GM12878 (cell line): ENCODE measurements around the gene KCNMB4. TPM values are rescaled to one million over a fixed set of nuclear protein-coding genes. Genes with fewer than 3 reads are reported as not detected.

Experiments
- ATAC-seq: fragments of 200-7000 bp; cut with Tn5 transposase; 3 replicates; pipeline ENCODE4 v1.9.1; 2020; ENCODE audit warnings: mild to moderate bottlenecking, moderate library complexity
- BruUV-seq: library from RNA; stranded (reverse); fragments of 400-500 nt; replicated peaks from 2 replicates; lab custom pipeline; 2021; lab: Mats Ljungman, UMichigan
- CTCF ChIA-PET: fragments of 300-600 bp; sonication (Branson Sonifier 250); formaldehyde crosslinking; extraction: SDS; loops from one replicate; lab custom pipeline; 2021; ENCODE audit warnings: inconsistent platforms; lab: Yijun Ruan, JAX
- POLR2A ChIA-PET: fragments of 350-600 bp; formaldehyde crosslinking; extraction: SDS; loops from one replicate; lab custom pipeline; 2021; ENCODE audit warnings: inconsistent platforms; lab: Charles Lee
- RAD21 ChIA-PET: fragments of 300-600 bp; sonication (Branson Sonifier 250); formaldehyde crosslinking; loops from one replicate; lab custom pipeline; 2023; ENCODE audit warnings: antibody characterized with exemption; ENCODE audit not compliant: unreplicated experiment; lab: Charles Lee
- SMC1A ChIA-PET: fragments of 300-600 bp; sonication (Branson Sonifier 250); formaldehyde crosslinking; loops from one replicate; lab custom pipeline; 2023; ENCODE audit not compliant: unreplicated experiment, uncharacterized antibody; lab: Charles Lee
- DNase-seq: peaks from one replicate; pipeline ENCODE4 v3.0.0-alpha.2; 2011; ENCODE audit warnings: low read depth, low spot score
- FAIRE-seq: peaks from 3 replicates; lab custom pipeline; 2011; peaks lifted over from hg19 to GRCh38; lab: Jason Lieb, UNC
- H2AFZ ChIP-seq: 2 replicates; pipeline ENCODE4 v1.6.0; 2011; ENCODE audit warnings: low read depth, low read length, control low read depth; ENCODE audit not compliant: control insufficient read depth
- H3K27ac ChIP-seq: 2 replicates; pipeline ENCODE4 v1.5.1; 2011; ENCODE audit warnings: control low read depth; ENCODE audit not compliant: control insufficient read depth, insufficient read depth
- H3K27me3 ChIP-seq, 2 experiments: replicated peaks in 1 of 2; 2 replicates each; pipeline versions ENCODE4 v1.6.0 to v1.6.1; 2011; ENCODE audit warnings: low read length in 1 of 2; ENCODE audit not compliant: control insufficient read depth in 2 of 2, insufficient read depth in 2 of 2
- H3K36me3 ChIP-seq, 2 experiments: 2 replicates each; pipeline ENCODE4 v1.5.1; 2011; ENCODE audit warnings: low read length in 1 of 2; ENCODE audit not compliant: control insufficient read depth in 2 of 2, insufficient read depth in 2 of 2
- H3K4me1 ChIP-seq: 2 replicates; pipeline ENCODE4 v1.6.1; 2011; ENCODE audit warnings: mild to moderate bottlenecking, low read length, moderate library complexity, mixed read lengths; ENCODE audit not compliant: control insufficient read depth, insufficient read depth
- H3K4me2 ChIP-seq: 2 replicates; pipeline ENCODE4 v1.6.0; 2011; ENCODE audit warnings: control low read depth; ENCODE audit not compliant: control insufficient read depth, insufficient read depth
- H3K4me3 ChIP-seq: fragments of 200-600 bp; sonication (generic); 2 replicates; pipeline ENCODE4 v1.5.1; 2016
- H3K79me2 ChIP-seq: 2 replicates; pipeline ENCODE4 v1.6.0; 2011; ENCODE audit warnings: low read length; ENCODE audit not compliant: control insufficient read depth, insufficient read depth
- H3K9ac ChIP-seq: 2 replicates; pipeline ENCODE4 v1.8.0; 2011; ENCODE audit warnings: low read length, control low read depth, mixed read lengths; ENCODE audit not compliant: control insufficient read depth, insufficient read depth
- H3K9me3 ChIP-seq: replicated peaks from 3 replicates; pipeline ENCODE4 v1.5.1; 2011; ENCODE audit warnings: mild to moderate bottlenecking, low read length; ENCODE audit not compliant: control insufficient read depth, insufficient read depth
- H4K20me1 ChIP-seq: 2 replicates; pipeline ENCODE4 v1.6.0; 2011; ENCODE audit not compliant: control insufficient read depth, insufficient read depth
- ASH2L ChIP-seq: fragments of 300-600, 200-600 bp; sonication (generic); IDR thresholded peaks from 2 replicates; pipeline ENCODE4 v1.6.1; 2017; ENCODE audit warnings: low read depth, mild to moderate bottlenecking, borderline replicate concordance
- CEBPB ChIP-seq, 2 experiments: fragments of 150-350 bp in 1 of 2; IDR thresholded peaks; 2 replicates each; pipeline ENCODE4 v1.6.1; 2012 to 2014; ENCODE audit warnings: low read depth in 2 of 2, low read length in 2 of 2, borderline replicate concordance in 1 of 2, inconsistent platforms in 1 of 2
- CHD1 ChIP-seq: IDR thresholded peaks from 2 replicates; pipeline ENCODE4 v1.6.1; 2012; ENCODE audit warnings: low read depth, low read length, improper control_type of control experiment
- CHD4 ChIP-seq: fragments of 200-600 bp; sonication (generic); IDR thresholded peaks from 2 replicates; pipeline ENCODE4 v1.6.1; 2016; ENCODE audit warnings: mild to moderate bottlenecking
- CREM ChIP-seq: IDR thresholded peaks from 2 replicates; pipeline ENCODE4 v1.6.1; 2014; ENCODE audit warnings: antibody characterized with exemption, low read depth
- E4F1 ChIP-seq: fragments of 450-650 bp; IDR thresholded peaks from 2 replicates; pipeline ENCODE4 v1.6.1; 2018; ENCODE audit warnings: borderline replicate concordance, mild to moderate bottlenecking; ENCODE audit not compliant: partially characterized antibody
- FOXM1 ChIP-seq: IDR thresholded peaks from 2 replicates; pipeline ENCODE4 v1.6.1; 2012; ENCODE audit warnings: low read depth, mild to moderate bottlenecking, inconsistent platforms, low read length, moderate library complexity
- GABPA ChIP-seq: IDR thresholded peaks from 2 replicates; pipeline ENCODE4 v1.6.1; 2014; ENCODE audit warnings: antibody characterized with exemption, low read depth, mild to moderate bottlenecking, inconsistent platforms
- HCFC1 ChIP-seq: fragments of 150-350 bp; IDR thresholded peaks from 2 replicates; pipeline ENCODE4 v1.6.1; 2014; ENCODE audit warnings: low read length
- IKZF1 ChIP-seq: fragments of 450-650 bp; conservative IDR thresholded peaks from 2 replicates; pipeline ENCODE4 v1.6.1; 2017; ENCODE audit warnings: antibody characterized with exemption, mild to moderate bottlenecking
- MTA3 ChIP-seq: IDR thresholded peaks from 2 replicates; pipeline ENCODE4 v1.6.1; 2012; ENCODE audit warnings: low read length, inconsistent platforms, borderline replicate concordance
- NR2C1 ChIP-seq: fragments of 450-650 bp; IDR thresholded peaks from 2 replicates; pipeline ENCODE4 v1.6.1; 2017; ENCODE audit warnings: antibody characterized with exemption, mild to moderate bottlenecking, moderate library complexity
- RAD51 ChIP-seq: fragments of 450-650 bp; IDR thresholded peaks from 2 replicates; pipeline ENCODE4 v1.6.1; 2016; ENCODE audit warnings: moderate library complexity, mild to moderate bottlenecking, inconsistent platforms
- SIN3A ChIP-seq: IDR thresholded peaks from 2 replicates; pipeline ENCODE4 v1.6.1; 2012; ENCODE audit warnings: low read depth, low read length, improper control_type of control experiment
- SPI1 ChIP-seq: IDR thresholded peaks from 2 replicates; pipeline ENCODE4 v1.6.1; 2011; ENCODE audit warnings: low read depth, mild to moderate bottlenecking, low read length, moderate library complexity, borderline replicate concordance; ENCODE audit not compliant: insufficient read depth
- ZBED1 ChIP-seq: IDR thresholded peaks from 2 replicates; pipeline ENCODE4 v1.6.1; 2016; ENCODE audit warnings: borderline replicate concordance
- ZNF24 ChIP-seq: fragments of 450-650 bp; IDR thresholded peaks from 2 replicates; pipeline ENCODE4 v1.6.1; 2017; ENCODE audit warnings: antibody characterized with exemption, mild to moderate bottlenecking
- WGBS: methylation state at CpG from one replicate; pipeline ENCODE4 v1.1.6; 2016; ENCODE audit warnings: low lambda C conversion rate; ENCODE audit not compliant: insufficient replicate concordance, insufficient coverage; ENCODE audit errors: missing lambda C conversion rate; 5-methylcytosine and 5-hydroxymethylcytosine counted together
- in situ Hi-C: fragments of 300-500 bp; cut with MboI; formaldehyde crosslinking; loops from 9 replicates; pipeline ENCODE4 v1.14.3; 2018; ENCODE audit warnings: mixed read lengths
- intact Hi-C: fragments of 100-400 bp; cut with micrococcal nuclease; formaldehyde crosslinking; loops from one replicate; pipeline ENCODE4 v1.14.2; 2022; ENCODE audit not compliant: unreplicated experiment
- polyA plus RNA-seq, 11 experiments: library from polyadenylated mRNA; depleted of rRNA in 4 of 11; unstranded in 6 of 11; stranded (reverse) in 5 of 11; fragments of >200 nt; fragmentation: Nextera tagmentation in 4 of 11; fragmentation: Illumina TruSeq in 1 of 11; extraction: Ambion mirVana in 4 of 11; extraction: Trizol in 1 of 11; gene quantifications; 1 replicate in 1 of 11; 2 replicates in 10 of 11; pipeline versions ENCODE4 v1.2.1 to v1.2.3, GENCODE V29; 2011 to 2016; ENCODE audit warnings: inconsistent platforms in 2 of 11, missing spikeins in 2 of 11, low read depth in 1 of 11
- total RNA-seq, 4 experiments: library from RNA; depleted of rRNA in 3 of 4; stranded (reverse); fragments of >200 nt in 3 of 4; fragmentation: Illumina TruSeq in 1 of 4; extraction: Trizol in 1 of 4; gene quantifications; 2 replicates each; pipeline versions ENCODE4 v1.2.1 to v1.2.3, GENCODE V29; 2013 to 2021
- TF ChIP-seq, protein P1 (sequence below): IDR thresholded peaks from 2 replicates; pipeline ENCODE4 v1.6.1; 2012; ENCODE audit warnings: low read depth, low read length, improper control_type of control experiment
- TF ChIP-seq, protein P2 (sequence below): fragments of 450-650 bp; IDR thresholded peaks from 2 replicates; pipeline ENCODE4 v1.6.1; 2016; ENCODE audit warnings: mild to moderate bottlenecking

Gene KCNMB4
- total and polyA plus RNA-seq, 10 of the 15 experiments (the other 5 are each of a cell fraction or from before 2014, with no cell fraction given): 0.06 to 0.37 (median 0.16) TPM; not detected in 2

DNA sequence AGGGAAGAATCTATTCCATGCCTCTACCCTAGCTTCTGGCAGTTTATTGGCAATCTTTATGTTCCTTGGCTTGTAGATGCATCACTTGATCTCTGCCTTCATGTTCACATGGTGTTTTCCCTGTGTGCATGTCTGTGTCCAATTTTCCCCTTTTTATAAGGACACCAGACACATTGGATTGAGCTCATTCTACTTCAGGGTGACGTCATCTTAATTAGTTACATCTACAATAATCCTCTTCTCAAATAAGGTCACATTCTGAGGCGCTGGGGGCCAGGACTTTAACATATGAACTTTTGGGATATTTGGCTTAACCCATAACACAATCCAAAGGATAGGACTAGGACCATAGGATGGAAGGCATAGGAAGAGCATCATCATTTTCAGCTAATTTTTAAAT is 101.4 kb downstream of the KCNMB4 start:
- H3K9ac ChIP-seq: no peak overlapping the region
- RAD21 ChIA-PET: interaction anchor here (1.3 to 4.0 kb wide), 3 partner anchors 15 to 580 kb away, joined by 3 to 20 read pairs (median 3); no protein-coding TSS in a partner anchor

More for the DNA sequence above, 101.4 kb downstream of the KCNMB4 start:
- Histone ChIP-seq H2AFZ (no peak overlapping the region), H3K36me3 (no peaks in the 10 kb centered on the region), H4K20me1 (no peaks in the 10 kb centered on the region), H3K9me3 (peaks cover 2% of the 10 kb centered on the region; the same call in 1 of the 3 replicates), H3K27ac (no peak overlapping the region), H3K4me1 (no peaks in the 10 kb centered on the region), H3K4me3 (no peak overlapping the region), H3K79me2 (no peaks in the 10 kb centered on the region; the same call in 1 of the 2 replicates), H3K27me3 (no peaks in the 10 kb centered on the region), H3K4me2 (no peak overlapping the region)
- WGBS: 63% methylated on average over 2 of the region's 2 CpGs
- no TSS peak for BruUV-seq
- ATAC-seq: no peak
- TF ChIP-seq FOXM1 (no peak), ZNF24 (no peak), NR2C1 (no peak), SPI1 (no peak), CHD1 (no peak), IKZF1 (no peak), E4F1 (no peak), ZBED1 (no peak), CEBPB (IDR thresholded peaks at IDR 0.05; ENCODE audit: borderline replicate concordance in 1 of 2, low read depth in 2 of 2, low read length in 2 of 2) (no peak), GABPA (no peak), CHD4 (no peak), SIN3A (no peak), HCFC1 (no peak), ASH2L (no peak), RAD51 (no peak), MTA3 (no peak), CREM (no peak)
- TF ChIP-seq, protein P1, sequence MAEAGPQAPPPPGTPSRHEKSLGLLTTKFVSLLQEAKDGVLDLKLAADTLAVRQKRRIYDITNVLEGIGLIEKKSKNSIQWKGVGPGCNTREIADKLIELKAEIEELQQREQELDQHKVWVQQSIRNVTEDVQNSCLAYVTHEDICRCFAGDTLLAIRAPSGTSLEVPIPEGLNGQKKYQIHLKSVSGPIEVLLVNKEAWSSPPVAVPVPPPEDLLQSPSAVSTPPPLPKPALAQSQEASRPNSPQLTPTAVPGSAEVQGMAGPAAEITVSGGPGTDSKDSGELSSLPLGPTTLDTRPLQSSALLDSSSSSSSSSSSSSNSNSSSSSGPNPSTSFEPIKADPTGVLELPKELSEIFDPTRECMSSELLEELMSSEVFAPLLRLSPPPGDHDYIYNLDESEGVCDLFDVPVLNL: no peak
- TF ChIP-seq, protein P2, sequence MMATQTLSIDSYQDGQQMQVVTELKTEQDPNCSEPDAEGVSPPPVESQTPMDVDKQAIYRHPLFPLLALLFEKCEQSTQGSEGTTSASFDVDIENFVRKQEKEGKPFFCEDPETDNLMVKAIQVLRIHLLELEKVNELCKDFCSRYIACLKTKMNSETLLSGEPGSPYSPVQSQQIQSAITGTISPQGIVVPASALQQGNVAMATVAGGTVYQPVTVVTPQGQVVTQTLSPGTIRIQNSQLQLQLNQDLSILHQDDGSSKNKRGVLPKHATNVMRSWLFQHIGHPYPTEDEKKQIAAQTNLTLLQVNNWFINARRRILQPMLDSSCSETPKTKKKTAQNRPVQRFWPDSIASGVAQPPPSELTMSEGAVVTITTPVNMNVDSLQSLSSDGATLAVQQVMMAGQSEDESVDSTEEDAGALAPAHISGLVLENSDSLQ: no peak
- ChIA-PET SMC1A (interaction anchor here (0.9 to 5.3 kb wide), 4 partner anchors 8 to 109 kb away, joined by 3 to 37 read pairs (median 8); no protein-coding TSS in a partner anchor), CTCF (interaction anchor here (1.2 kb wide), 1 partner anchor 51 kb away, joined by 3 read pairs; no protein-coding TSS in a partner anchor), POLR2A (interaction anchor here (2.8 kb wide), 1 partner anchor 20 kb away, joined by 12 read pairs; no protein-coding TSS in a partner anchor)
- intact Hi-C loops: no loop called here
- DNase-seq: no peak
- no peak for FAIRE-seq
- in situ Hi-C loops: no loop called here
